Lower leg skin (tissue), 4 donors: ENCODE data around the gene TM9SF4. TPM values are rescaled to one million over a fixed set of nuclear protein-coding genes. Genes with fewer than 3 reads are reported as not detected.

ENCODE experiments used
- DNase-seq, 2 donors: peaks; one replicate each; pipeline ENCODE4 v3.0.0-alpha.2; 2019; ENCODE audit warnings: low spot score in 2 of 2
- H3K4me3 ChIP-seq: fragments of 200-600 bp; sonication (generic); 2 replicates; pipeline ENCODE4 v1.5.1; 2017; ENCODE audit warnings: mild to moderate bottlenecking, low read depth; ENCODE audit not compliant: poor library complexity, severe bottlenecking
- CTCF ChIP-seq, 3 donors: fragments of 450-650 bp; IDR thresholded peaks; one replicate each; pipeline ENCODE4 v1.5.1; 2016; ENCODE audit warnings: antibody characterized with exemption in 3 of 3, mild to moderate bottlenecking in 3 of 3, moderate library complexity in 2 of 3
- POLR2A ChIP-seq, 2 donors: fragments of 450-650 bp; IDR thresholded peaks; one replicate each; pipeline ENCODE4 v1.6.1; 2016 to 2017; ENCODE audit warnings: antibody characterized with exemption in 2 of 2, mild to moderate bottlenecking in 1 of 2, moderate library complexity in 1 of 2
- WGBS, 2 donors: methylation state at CpG; one replicate each; pipeline ENCODE4 v1.1.5; 2018; 5-methylcytosine and 5-hydroxymethylcytosine counted together
- intact Hi-C: fragments of 100-400 bp; cut with DNase I; formaldehyde crosslinking; loops from one replicate; pipeline ENCODE4 v1.15.0; 2023; ENCODE audit warnings: low total_unique reads
- total RNA-seq, 4 donors: library from RNA; depleted of rRNA; stranded (reverse); fragments of >200 nt; gene quantifications; one replicate each; pipeline ENCODE4 v1.1.0, GENCODE V29; 2016

Gene TM9SF4
- total RNA-seq, 4 donors from 2014 or later: 42.2 to 49.5 (median 47.3) TPM

GRCh38 chr20:32215729-32216128 lies 106.2 kb downstream of the TM9SF4 start:
- no peak for TF ChIP-seq CTCF (IDR thresholded peaks at IDR 0.05)
- TF ChIP-seq POLR2A (IDR thresholded peaks at IDR 0.05): no peak
- intact Hi-C loops: no loop called here
- no peak overlapping the region for H3K4me3 ChIP-seq
- 96 to 97% methylated on average over 3 of the region's 3 CpGs for WGBS, 2 donors
- no peak for DNase-seq

DNA sequence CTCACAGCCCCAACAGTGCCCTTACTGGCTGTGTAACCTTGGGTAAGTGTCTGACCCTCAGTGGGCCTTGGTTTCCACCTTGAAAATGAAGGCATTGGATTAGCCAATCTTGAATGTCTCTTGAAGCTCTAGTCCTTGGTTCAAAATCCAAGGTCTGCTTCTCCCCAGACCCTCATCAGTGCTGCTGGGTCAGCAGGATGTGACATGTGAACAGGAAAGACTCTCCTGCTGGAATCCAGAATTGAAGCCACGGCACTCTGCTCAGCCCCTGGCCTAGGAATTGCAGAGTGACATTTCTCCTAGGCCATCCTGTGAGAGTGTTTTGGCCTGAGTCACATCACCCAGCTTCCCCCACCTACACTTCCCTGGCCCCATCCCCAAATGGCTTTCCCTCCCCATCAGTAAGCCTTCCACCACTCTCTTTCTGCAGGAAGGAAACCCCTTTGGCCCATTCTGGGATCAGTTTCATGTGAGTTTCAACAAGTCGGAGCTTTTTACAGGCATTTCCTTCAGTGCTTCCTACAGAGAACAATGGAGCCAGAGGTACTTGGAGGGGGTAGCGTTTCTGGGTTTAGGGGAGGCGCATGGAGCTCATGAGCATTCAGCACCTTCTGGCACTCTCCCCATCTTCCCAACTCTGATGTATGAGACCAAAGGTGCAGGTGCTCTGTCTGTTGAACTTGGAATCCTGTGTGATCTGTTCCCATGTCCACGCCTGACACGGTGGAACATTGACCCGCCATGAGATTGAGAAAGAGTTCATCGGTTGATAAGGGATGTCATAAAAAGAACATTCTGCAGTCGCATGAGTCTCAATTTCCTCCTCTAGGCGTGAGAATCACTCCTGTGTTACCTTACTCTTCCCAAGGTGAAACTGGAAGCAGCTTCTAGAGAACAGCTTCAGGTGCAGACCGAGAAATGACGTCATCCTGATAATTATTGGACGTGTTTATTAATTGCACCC lies 106.9 kb downstream of the TM9SF4 start:
- TF ChIP-seq POLR2A (IDR thresholded peaks at IDR 0.05) (no peak), CTCF (IDR thresholded peaks at IDR 0.05) (no peak)
- intact Hi-C loops: no loop called here
- no peak overlapping the region for H3K4me3 ChIP-seq
- WGBS, 2 donors: 93 to 95% methylated on average over 13 of the region's 13 CpGs
- DNase-seq: no peak

Other genes starting within 250 kb of the TM9SF4 start
- 1 to 10 TPM in 1 of 4 donors, not detected in 3; 1.5 TPM for gene DUSP15, start 239.2 kb upstream of the TM9SF4 start, total RNA-seq
- gene TTLL9, start 239.1 kb upstream of the TM9SF4 start, total RNA-seq: under 1 TPM in 1 of 4 donors, not detected in 3; 0.16 TPM
- 10 to 100 TPM; 10.9 to 18.0 (median 13.0) TPM for gene PDRG1, start 157.7 kb upstream of the TM9SF4 start, total RNA-seq
- gene XKR7, start 141.6 kb upstream of the TM9SF4 start, total RNA-seq: not detected
- 1 to 10 TPM in 2 of 4 donors, under 1 TPM in 2; 0.65 to 4.4 (median 2.5) TPM for gene CCM2L, start 99.3 kb upstream of the TM9SF4 start, total RNA-seq
- 10 to 100 TPM in 1 of 4 donors, 1 to 10 TPM in 3; 7.0 to 10.2 (median 8.7) TPM for gene HCK, start 57.5 kb upstream of the TM9SF4 start, total RNA-seq
- gene PLAGL2, start 98.0 kb downstream of the TM9SF4 start, total RNA-seq: 10 to 100 TPM; 10.5 to 12.1 (median 11.7) TPM
- 10 to 100 TPM; 15.6 to 29.7 (median 21.6) TPM for gene POFUT1, start 98.2 kb downstream of the TM9SF4 start, total RNA-seq
- gene KIF3B, start 167.9 kb downstream of the TM9SF4 start, total RNA-seq: 10 to 100 TPM in 3 of 4 donors, 1 to 10 TPM in 1; 9.7 to 17.8 (median 13.1) TPM
- 10 to 100 TPM; 29.1 to 84.8 (median 32.6) TPM for gene ASXL1, start 248.6 kb downstream of the TM9SF4 start, total RNA-seq